ENCODE data around the gene HAUS3. TPM values are rescaled to one million over a fixed set of nuclear protein-coding genes. Genes with fewer than 3 reads are reported as not detected.

Gene HAUS3
- total RNA-seq, 4 donors from 2014 or later = 16.3 to 22.0 (median 17.3) TPM

DNA sequence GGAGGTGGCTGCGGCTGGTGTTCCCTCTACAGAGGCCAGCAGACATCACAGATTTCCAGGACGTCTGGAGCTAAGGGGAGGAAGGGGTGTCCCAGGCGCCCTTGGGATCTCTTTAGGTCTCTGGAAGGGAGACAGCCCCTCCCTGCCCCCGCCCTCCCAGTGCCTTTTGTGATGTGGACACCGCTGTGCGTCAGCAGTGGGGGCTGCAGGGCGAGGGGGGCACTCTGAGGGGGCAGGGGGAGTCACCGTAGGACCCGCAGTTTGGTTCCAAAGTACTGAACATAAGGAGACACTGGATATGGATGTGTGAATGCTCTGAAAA lies 45.6 kb upstream of the HAUS3 start:
- TF ChIP-seq, protein P1, sequence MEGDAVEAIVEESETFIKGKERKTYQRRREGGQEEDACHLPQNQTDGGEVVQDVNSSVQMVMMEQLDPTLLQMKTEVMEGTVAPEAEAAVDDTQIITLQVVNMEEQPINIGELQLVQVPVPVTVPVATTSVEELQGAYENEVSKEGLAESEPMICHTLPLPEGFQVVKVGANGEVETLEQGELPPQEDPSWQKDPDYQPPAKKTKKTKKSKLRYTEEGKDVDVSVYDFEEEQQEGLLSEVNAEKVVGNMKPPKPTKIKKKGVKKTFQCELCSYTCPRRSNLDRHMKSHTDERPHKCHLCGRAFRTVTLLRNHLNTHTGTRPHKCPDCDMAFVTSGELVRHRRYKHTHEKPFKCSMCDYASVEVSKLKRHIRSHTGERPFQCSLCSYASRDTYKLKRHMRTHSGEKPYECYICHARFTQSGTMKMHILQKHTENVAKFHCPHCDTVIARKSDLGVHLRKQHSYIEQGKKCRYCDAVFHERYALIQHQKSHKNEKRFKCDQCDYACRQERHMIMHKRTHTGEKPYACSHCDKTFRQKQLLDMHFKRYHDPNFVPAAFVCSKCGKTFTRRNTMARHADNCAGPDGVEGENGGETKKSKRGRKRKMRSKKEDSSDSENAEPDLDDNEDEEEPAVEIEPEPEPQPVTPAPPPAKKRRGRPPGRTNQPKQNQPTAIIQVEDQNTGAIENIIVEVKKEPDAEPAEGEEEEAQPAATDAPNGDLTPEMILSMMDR (IDR thresholded peaks at IDR 0.05; ENCODE audit: low read depth) = no peak

DNA sequence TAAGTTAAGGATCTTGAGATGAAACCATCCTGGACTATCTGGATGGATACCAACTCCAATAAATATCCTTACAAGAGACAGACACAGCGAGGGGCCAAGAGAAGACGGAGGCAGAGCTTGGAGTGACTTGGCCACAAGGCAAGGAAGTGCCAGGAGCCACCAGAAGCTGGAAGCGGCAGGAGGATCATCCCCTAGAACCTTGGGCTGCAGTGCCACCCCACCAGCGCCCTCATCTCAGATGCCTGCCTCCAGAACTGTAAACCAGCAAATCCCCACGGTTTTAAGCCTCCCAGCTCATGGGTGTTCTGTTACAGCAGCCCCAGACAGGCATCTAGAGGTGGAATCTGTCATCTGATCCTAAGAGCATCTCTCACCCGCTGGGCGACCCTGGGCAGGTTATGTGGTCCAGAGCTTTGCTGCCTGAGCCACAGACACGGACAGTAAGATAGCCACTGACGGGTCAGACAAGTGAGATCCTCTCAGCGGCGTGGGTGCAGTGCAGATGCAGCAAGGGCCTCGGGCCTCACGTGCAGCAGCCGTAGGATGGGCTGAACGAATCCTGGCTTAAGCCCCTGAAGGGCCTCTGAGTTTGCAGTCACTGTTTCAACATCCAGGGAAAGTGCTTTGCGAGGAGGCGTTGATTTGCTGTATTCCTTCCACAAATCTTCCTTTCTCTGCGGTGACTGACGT lies 45.1 kb upstream of the HAUS3 start:
- TF ChIP-seq, protein P1 (IDR thresholded peaks at IDR 0.05; ENCODE audit: low read depth) = no peak

DNA sequence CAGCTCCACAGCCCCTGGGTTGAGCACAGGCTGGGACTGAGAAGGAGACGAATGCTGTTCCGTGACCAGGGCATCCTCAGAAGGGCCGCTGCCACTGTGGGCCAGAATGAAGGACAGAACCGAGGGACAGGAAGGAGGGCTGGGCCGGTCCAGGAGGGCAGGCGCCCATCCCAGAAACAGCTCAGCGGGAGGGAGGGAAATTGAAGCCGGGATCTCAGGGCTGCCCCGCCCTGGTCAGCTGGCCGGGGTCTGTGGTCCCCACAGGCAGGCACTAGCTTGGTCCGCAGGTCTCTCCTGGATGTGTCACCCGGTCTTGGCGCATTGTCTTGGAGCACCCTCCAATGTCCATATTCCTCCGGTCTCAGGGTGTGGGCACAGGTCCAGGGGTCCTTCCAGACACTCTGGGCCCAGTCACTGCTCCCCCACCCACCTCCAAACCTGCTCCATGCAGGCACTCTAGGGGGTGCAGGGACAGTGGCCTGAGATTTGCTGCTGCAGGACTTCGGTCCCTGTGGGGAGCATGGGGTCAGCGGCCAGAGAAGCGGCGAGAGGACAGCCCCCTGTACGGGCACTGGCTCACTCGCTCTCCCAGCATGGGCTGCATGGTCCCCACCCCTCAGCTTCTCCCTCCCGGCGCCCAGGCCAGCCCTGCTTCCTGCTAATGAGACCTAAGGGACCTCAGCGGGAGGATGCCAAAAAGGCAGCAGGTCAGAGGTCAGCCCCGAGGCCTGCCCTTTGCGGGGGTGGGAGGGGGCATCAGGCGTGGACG lies 43.9 kb upstream of the HAUS3 start:
- TF ChIP-seq, protein P1 (IDR thresholded peaks at IDR 0.05; ENCODE audit: low read depth) = no peak

DNA sequence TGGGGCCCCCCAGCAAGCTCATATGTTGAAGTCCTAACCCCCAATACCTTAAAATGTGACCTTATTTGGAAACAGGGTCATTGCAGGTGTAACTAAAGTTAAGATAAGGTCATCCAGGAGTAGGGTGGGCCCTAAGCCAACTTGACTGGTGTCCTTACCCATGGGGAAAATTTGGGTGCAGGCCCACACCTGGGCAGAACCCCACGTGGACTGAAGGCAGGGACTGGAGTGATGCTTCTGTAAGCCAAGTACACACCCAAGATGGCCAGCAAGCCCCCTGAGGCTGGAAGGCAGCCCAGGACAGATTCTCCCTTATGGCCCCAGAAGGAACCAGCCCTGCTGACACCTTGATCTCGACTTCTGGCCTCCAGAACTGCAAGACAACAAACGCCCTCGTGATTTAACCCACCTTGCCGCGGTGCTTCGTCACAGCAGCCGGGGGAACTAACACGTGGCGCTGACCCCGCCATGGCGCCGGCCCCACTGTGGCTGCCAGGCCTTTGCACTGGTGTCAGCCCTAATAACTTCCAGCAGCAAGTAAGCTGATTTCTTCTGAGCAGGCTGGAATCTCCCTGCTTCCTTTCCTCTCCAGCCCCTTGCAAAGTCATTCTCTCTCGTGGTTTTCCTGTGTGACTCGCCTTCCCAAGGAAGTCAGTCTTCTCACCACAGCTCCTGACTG lies 43.2 kb upstream of the HAUS3 start:
- TF ChIP-seq, protein P1 (IDR thresholded peaks at IDR 0.05; ENCODE audit: low read depth) = no peak

DNA sequence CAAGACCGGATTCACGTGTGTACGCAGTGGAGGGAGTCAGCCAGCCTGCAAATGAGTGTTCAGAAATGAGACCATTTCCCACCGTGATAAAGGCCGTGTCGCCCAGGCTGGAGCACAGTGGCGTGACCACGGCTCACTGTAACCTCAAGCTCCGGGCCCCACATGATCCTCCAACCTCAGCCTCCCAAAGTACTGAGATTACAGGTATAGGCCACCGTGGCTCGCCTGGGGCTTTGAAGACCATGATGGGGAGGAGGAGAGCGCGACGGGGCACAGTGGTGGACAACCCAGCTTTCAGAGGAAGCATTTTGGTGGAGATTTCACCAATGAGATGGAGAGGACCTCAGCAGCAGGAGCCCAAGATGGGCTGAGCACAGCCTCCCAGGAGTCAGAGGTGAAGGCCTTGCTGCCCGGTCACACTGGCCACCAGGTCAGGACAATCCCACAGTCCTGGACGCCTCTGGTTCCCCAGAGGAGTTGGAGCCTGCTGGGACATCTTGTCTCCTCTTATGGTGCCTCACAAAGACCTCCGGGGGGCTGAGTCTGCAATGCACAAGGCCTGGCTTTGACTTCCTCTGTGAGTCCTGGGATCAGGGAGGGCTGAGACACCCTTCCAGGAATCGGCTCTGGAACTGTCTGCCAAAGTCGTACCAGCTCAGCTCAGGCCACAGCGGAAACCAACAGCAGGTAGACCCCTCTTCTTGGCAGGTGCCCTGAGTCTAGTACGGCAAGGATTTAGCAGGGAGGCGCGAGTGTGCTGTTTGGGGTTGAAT lies 42.4 kb upstream of the HAUS3 start:
- TF ChIP-seq, protein P1 (IDR thresholded peaks at IDR 0.05; ENCODE audit: low read depth) = no peak

DNA sequence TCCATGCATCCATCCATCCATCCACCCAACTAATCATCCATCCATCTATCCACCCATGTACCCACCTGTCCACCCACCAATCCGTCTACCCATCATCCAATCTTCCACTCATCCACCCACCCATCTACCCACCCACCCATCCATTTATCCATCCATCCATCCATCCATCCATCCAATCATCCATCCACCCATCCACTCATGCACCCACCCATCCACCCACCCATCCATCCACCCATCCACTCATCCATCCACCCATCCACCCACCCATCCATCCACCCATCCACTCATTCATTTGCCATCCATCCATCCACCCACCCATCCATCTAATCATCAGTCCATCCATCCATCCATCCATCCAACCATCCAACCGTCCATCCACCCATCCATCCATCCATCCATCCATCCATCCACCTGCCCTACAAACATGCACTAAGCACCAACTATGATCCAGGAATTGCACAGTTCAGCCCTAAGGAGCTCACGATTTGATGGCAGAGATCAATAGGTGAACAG lies 41.3 kb upstream of the HAUS3 start:
- TF ChIP-seq, protein P1 (IDR thresholded peaks at IDR 0.05; ENCODE audit: low read depth) = no peak
